K562 (cell line): Measurements from ENCODE around the gene GSS. TPM values are rescaled to one million over a fixed set of nuclear protein-coding genes. Genes with fewer than 3 reads are reported as not detected.

Experiments
- ADNP ChIP-seq: fragments of 200-800 bp; sonication (Bioruptor generic); IDR thresholded peaks from 2 replicates; pipeline ENCODE4 v1.6.1; 2016; ENCODE audit warnings: missing genetic modification characterization, missing compliant biosample characterization
- ATF3 ChIP-seq, 2 experiments: fragments of 450-650 bp in 1 of 2; sonication (generic) in 1 of 2; formaldehyde crosslinking in 1 of 2; IDR thresholded peaks in 1 of 2; conservative IDR thresholded peaks in 1 of 2; 2 replicates each; pipeline versions ENCODE4 v1.6.1 to v1.8.1; 2016 to 2023; ENCODE audit warnings: mild to moderate bottlenecking in 2 of 2, moderate library complexity in 2 of 2, inconsistent platforms in 1 of 2, missing genetic modification reagents in 1 of 2
- FOXK2 ChIP-seq, 2 experiments: fragments of 450-650 bp; IDR thresholded peaks in 1 of 2; conservative IDR thresholded peaks in 1 of 2; 2 replicates each; pipeline ENCODE4 v1.6.1; 2016; ENCODE audit warnings: low read depth in 2 of 2, mild to moderate bottlenecking in 1 of 2
- HDAC6 ChIP-seq: IDR thresholded peaks from 2 replicates; pipeline ENCODE4 v1.6.1; 2012; ENCODE audit warnings: low read depth, mild to moderate bottlenecking, control low read depth, inconsistent platforms, low read length, moderate library complexity
- HLTF ChIP-seq: fragments of 450-650 bp; IDR thresholded peaks from 2 replicates; pipeline ENCODE4 v1.6.1; 2016
- MGA ChIP-seq: fragments of 450-650 bp; IDR thresholded peaks from 2 replicates; pipeline ENCODE4 v1.6.1; 2016; ENCODE audit warnings: mild to moderate bottlenecking, moderate library complexity
- NCOA4 ChIP-seq: fragments of 450-650 bp; IDR thresholded peaks from 2 replicates; pipeline ENCODE4 v1.6.1; 2018; ENCODE audit warnings: mild to moderate bottlenecking; ENCODE audit not compliant: partially characterized antibody
- PTBP1 ChIP-seq: fragments of 200-400 bp; formaldehyde crosslinking; IDR thresholded peaks from 2 replicates; pipeline ENCODE4 v1.6.1; 2017; ENCODE audit warnings: low read depth, low read length
- PURB ChIP-seq: sonication (generic); formaldehyde crosslinking; IDR thresholded peaks from 2 replicates; pipeline ENCODE4 v1.9.0; 2021; ENCODE audit warnings: low read depth, mild to moderate bottlenecking, missing genetic modification reagents
- SMARCE1 ChIP-seq: fragments of 450-650 bp; IDR thresholded peaks from 2 replicates; pipeline ENCODE4 v1.7.1; 2016; ENCODE audit warnings: mild to moderate bottlenecking
- TCF15 ChIP-seq: fragments of 250-450 bp; sonication (Bioruptor Pico); IDR thresholded peaks from 2 replicates; pipeline ENCODE4 v1.8.0; 2022; ENCODE audit warnings: moderate library complexity, mild to moderate bottlenecking, inconsistent platforms
- TEAD2 ChIP-seq: fragments of 450-650 bp; IDR thresholded peaks from 2 replicates; pipeline ENCODE4 v1.6.1; 2016; ENCODE audit warnings: missing genetic modification characterization, control low read depth, missing compliant biosample characterization
- ZNF232 ChIP-seq: sonication (generic); formaldehyde crosslinking; IDR thresholded peaks from 2 replicates; pipeline ENCODE4 v1.8.0; 2022; ENCODE audit warnings: mild to moderate bottlenecking, missing genetic modification reagents
- ZNF354B ChIP-seq: fragments of 250-450 bp; sonication (Bioruptor Pico); IDR thresholded peaks from 2 replicates; pipeline ENCODE4 v1.4.0; 2020
- ZNF75A ChIP-seq: fragments of 450-650 bp; formaldehyde crosslinking; IDR thresholded peaks from 2 replicates; pipeline ENCODE4 v1.4.0; 2020; ENCODE audit warnings: mild to moderate bottlenecking
- polyA plus RNA-seq, 8 experiments: library from polyadenylated mRNA; depleted of rRNA in 4 of 8; stranded (reverse) in 5 of 8; unstranded in 3 of 8; fragments of >200 nt; fragmentation: Nextera tagmentation in 2 of 8; fragmentation: Illumina TruSeq in 1 of 8; extraction: Ambion mirVana in 2 of 8; extraction: Trizol in 1 of 8; gene quantifications; 2 replicates each; pipeline versions ENCODE4 v1.2.1 to v1.2.3, GENCODE V29; 2011 to 2014; ENCODE audit warnings: inconsistent platforms in 1 of 8, missing spikeins in 1 of 8
- total RNA-seq, 7 experiments: library from RNA; depleted of rRNA in 6 of 7; stranded (reverse); fragments of >200 nt in 6 of 7; fragmentation: Illumina TruSeq in 2 of 7; extraction: Trizol in 2 of 7; gene quantifications; 2 replicates each; pipeline versions ENCODE4 v1.2.1 to v1.2.3, GENCODE V29; 2011 to 2021; ENCODE audit warnings: low replicate concordance in 1 of 7

GSS gene
- total and polyA plus RNA-seq, 9 of the 15 experiments (the other 6 are each of a cell fraction or from before 2014, with no cell fraction given), result 18.4 to 165 (median 89.4) TPM

- TF ChIP-seq MGA, result peak; percentile 17; the same call in 1 of the 2 replicates
- no peak for TF ChIP-seq NCOA4
- no peak for TF ChIP-seq ZNF232 (CRISPR knock-in tag)
- no peak for TF ChIP-seq ATF3 (IDR thresholded peaks at IDR 0.05)
- TF ChIP-seq ATF3 (CRISPR knock-in tag; conservative IDR thresholded peaks at IDR 0.05), result peak; percentile 35; the same call in 1 of the 2 replicates
- no peak for TF ChIP-seq PTBP1
- TF ChIP-seq PURB (CRISPR knock-in tag), result no peak
- no peak for TF ChIP-seq TCF15
- 0 out of 2 replicates have a peak, but pooled peaks have one; percentile 38 for TF ChIP-seq TEAD2
- no peak for TF ChIP-seq HLTF
- TF ChIP-seq ZNF354B (CRISPR knock-in tag), result no peak
- TF ChIP-seq ADNP, result no peak
- TF ChIP-seq ZNF75A (CRISPR knock-in tag), result no peak
- 0 out of 2 replicates have a peak, but pooled peaks have one; percentile 11 for TF ChIP-seq SMARCE1
- TF ChIP-seq FOXK2 (conservative IDR thresholded peaks at IDR 0.05 in 1 of 2, IDR thresholded peaks at IDR 0.05 in 1 of 2; ENCODE audit: low read depth in 2 of 2), result no peak
- TF ChIP-seq HDAC6, result no peak
These were observed at the start of gene GSS, which contains the start of gene MYH7B (continued) for GRCh38 chr20:34955231-34956040.
